ENCODE results near the gene PTPRM.

DNA sequence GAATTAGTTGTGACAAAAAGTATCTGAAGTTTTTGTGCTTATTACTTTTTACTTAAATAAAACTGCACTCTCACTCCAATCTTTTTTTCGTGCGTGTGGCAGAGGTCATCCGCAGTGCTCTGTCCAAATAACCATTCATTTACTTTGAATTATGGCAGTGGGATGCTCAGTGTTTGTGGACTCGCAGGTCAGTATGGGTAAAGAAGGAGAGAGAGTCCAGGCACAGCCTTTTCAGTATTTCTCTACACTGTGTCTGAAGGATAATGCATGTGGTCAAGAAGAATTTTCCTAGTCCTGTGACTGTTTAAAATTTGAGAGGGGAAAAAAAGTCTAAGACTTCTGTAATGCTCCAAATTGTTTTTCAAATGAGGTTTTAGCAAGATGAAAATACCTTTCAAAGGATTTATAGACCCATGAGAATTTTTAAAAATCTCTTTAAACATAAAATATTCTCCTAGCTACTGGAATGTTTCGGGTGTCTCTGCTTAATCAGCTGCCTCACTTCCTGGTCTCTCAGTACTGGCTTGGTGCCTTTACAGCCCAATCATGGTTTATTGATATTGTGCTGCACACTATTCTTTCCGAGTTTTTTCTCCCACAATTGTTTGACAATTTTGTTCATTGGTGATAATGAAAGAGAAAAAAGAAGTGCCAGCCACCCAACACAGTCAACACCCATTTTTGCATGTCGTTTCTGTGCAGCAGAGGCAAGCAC lies 453.2 kb downstream of the PTPRM start:
- TF ChIP-seq RARB (CRISPR knock-in tag; IDR thresholded peaks at IDR 0.05) (no peak), ARNTL (CRISPR knock-in tag; IDR thresholded peaks at IDR 0.05; ENCODE audit: borderline replicate concordance, low read depth) (no peak), ZC3H10 (CRISPR knock-in tag; IDR thresholded peaks at IDR 0.05) (no peak), ZNF565 (CRISPR knock-in tag; conservative IDR thresholded peaks at IDR 0.05; ENCODE audit: low read depth) (no peak), ZFP30 (CRISPR knock-in tag; IDR thresholded peaks at IDR 0.05) (no peak), OSR1 (CRISPR knock-in tag; IDR thresholded peaks at IDR 0.05) (no peak), BACH2 (CRISPR knock-in tag; IDR thresholded peaks at IDR 0.05; ENCODE audit: borderline replicate concordance) (no peak), ESRRG (CRISPR knock-in tag; IDR thresholded peaks at IDR 0.05) (no peak), SNAI2 (CRISPR knock-in tag; IDR thresholded peaks at IDR 0.05) (no peak), ZFP3 (CRISPR knock-in tag; IDR thresholded peaks at IDR 0.05) (no peak)
- TF ChIP-seq, protein P1, sequence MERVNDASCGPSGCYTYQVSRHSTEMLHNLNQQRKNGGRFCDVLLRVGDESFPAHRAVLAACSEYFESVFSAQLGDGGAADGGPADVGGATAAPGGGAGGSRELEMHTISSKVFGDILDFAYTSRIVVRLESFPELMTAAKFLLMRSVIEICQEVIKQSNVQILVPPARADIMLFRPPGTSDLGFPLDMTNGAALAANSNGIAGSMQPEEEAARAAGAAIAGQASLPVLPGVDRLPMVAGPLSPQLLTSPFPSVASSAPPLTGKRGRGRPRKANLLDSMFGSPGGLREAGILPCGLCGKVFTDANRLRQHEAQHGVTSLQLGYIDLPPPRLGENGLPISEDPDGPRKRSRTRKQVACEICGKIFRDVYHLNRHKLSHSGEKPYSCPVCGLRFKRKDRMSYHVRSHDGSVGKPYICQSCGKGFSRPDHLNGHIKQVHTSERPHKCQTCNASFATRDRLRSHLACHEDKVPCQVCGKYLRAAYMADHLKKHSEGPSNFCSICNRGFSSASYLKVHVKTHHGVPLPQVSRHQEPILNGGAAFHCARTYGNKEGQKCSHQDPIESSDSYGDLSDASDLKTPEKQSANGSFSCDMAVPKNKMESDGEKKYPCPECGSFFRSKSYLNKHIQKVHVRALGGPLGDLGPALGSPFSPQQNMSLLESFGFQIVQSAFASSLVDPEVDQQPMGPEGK (CRISPR knock-in tag; IDR thresholded peaks at IDR 0.05; ENCODE audit: borderline replicate concordance): no peak
- TF ChIP-seq, protein P2, sequence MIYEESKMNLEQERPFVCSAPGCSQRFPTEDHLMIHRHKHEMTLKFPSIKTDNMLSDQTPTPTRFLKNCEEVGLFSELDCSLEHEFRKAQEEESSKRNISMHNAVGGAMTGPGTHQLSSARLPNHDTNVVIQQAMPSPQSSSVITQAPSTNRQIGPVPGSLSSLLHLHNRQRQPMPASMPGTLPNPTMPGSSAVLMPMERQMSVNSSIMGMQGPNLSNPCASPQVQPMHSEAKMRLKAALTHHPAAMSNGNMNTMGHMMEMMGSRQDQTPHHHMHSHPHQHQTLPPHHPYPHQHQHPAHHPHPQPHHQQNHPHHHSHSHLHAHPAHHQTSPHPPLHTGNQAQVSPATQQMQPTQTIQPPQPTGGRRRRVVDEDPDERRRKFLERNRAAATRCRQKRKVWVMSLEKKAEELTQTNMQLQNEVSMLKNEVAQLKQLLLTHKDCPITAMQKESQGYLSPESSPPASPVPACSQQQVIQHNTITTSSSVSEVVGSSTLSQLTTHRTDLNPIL (CRISPR knock-in tag; IDR thresholded peaks at IDR 0.05; ENCODE audit: low read depth): no peak
- TF ChIP-seq, protein P3, sequence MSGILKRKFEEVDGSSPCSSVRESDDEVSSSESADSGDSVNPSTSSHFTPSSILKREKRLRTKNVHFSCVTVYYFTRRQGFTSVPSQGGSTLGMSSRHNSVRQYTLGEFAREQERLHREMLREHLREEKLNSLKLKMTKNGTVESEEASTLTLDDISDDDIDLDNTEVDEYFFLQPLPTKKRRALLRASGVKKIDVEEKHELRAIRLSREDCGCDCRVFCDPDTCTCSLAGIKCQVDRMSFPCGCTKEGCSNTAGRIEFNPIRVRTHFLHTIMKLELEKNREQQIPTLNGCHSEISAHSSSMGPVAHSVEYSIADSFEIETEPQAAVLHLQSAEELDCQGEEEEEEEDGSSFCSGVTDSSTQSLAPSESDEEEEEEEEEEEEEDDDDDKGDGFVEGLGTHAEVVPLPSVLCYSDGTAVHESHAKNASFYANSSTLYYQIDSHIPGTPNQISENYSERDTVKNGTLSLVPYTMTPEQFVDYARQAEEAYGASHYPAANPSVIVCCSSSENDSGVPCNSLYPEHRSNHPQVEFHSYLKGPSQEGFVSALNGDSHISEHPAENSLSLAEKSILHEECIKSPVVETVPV (CRISPR knock-in tag; IDR thresholded peaks at IDR 0.05): no peak

Measured in SK-N-SH treated with all-trans-retinoic acid at 6 μM for 48 hours (cell line).